DMS153 treated with DMSO at 0.1 percent for 48 hours (cell line): Measurements from ENCODE around the gene HCRTR2.

ENCODE experiments used
- DNase-seq: peaks from one replicate; lab custom pipeline; 2025; ENCODE audit not compliant: unreplicated experiment; lab: John Stamatoyannopoulos, UW

Gene HCRTR2

GRCh38 chr6:55319961-55320695 is 145.8 kb downstream of the HCRTR2 start:
- DNase-seq, result no peak

GRCh38 chr6:55320696-55321086 is 146.4 kb downstream of the HCRTR2 start:
- no peak for DNase-seq

GRCh38 chr6:55327169-55327568 is 152.9 kb downstream of the HCRTR2 start, which contains the start of gene GFRAL:
Gene GFRAL, plus strand, starts transcription at chr6:55327469. Its CDS starts 86 bp downstream, at chr6:55327555.
- no peak for DNase-seq
